H1 (cell line): Measurements from ENCODE around the gene PSMC3.

ENCODE experiments used
- ATF2 ChIP-seq: IDR thresholded peaks from 2 replicates; pipeline ENCODE4 v1.6.1; 2012; ENCODE audit warnings: low read length, inconsistent platforms
- CTCF ChIP-seq, 3 experiments: IDR thresholded peaks; 1 replicate in 2 of 3; 2 replicates in 1 of 3; pipeline versions ENCODE4 v1.5.1 to v1.6.1; 2011; ENCODE audit warnings: low read length in 3 of 3, mild to moderate bottlenecking in 3 of 3, inconsistent platforms in 2 of 3, low read depth in 1 of 3, moderate library complexity in 1 of 3; ENCODE audit not compliant: insufficient read depth in 1 of 3; ENCODE audit errors: control extremely low read depth in 1 of 3
- EGR1 ChIP-seq: IDR thresholded peaks from 2 replicates; pipeline ENCODE4 v1.6.1; 2011; ENCODE audit warnings: low read depth, low read length, borderline replicate concordance
- FOSL1 ChIP-seq: IDR thresholded peaks from 2 replicates; pipeline ENCODE4 v1.6.1; 2011; ENCODE audit warnings: mild to moderate bottlenecking, low read depth, low read length, moderate library complexity; ENCODE audit not compliant: insufficient read depth
- GTF2F1 ChIP-seq: IDR thresholded peaks from 2 replicates; pipeline ENCODE4 v1.6.1; 2012; ENCODE audit warnings: low read depth, low read length, improper control_type of control experiment, borderline replicate concordance
- HDAC2 ChIP-seq, 2 experiments: fragments of 300-600 bp in 1 of 2; sonication (generic) in 1 of 2; IDR thresholded peaks; 2 replicates each; pipeline ENCODE4 v1.6.1; 2011 to 2012; ENCODE audit warnings: low read depth in 2 of 2, low read length in 2 of 2, mild to moderate bottlenecking in 2 of 2, moderate library complexity in 2 of 2, borderline replicate concordance in 1 of 2, inconsistent platforms in 1 of 2
- JUND ChIP-seq: IDR thresholded peaks from 2 replicates; pipeline ENCODE4 v1.6.1; 2011; ENCODE audit warnings: mild to moderate bottlenecking, improper control_type of control experiment, low read length
- PHF8 ChIP-seq: fragments of 200-600 bp; sonication (generic); conservative IDR thresholded peaks from 2 replicates; pipeline ENCODE4 v1.7.1; 2012; ENCODE audit warnings: low read depth, mild to moderate bottlenecking, inconsistent platforms, low read length, moderate library complexity
- POLR2A ChIP-seq, 2 experiments: IDR thresholded peaks; 1 replicate in 1 of 2; 2 replicates in 1 of 2; pipeline ENCODE4 v1.6.1; 2011; ENCODE audit warnings: low read depth in 2 of 2, low read length in 2 of 2, mild to moderate bottlenecking in 2 of 2; ENCODE audit errors: control extremely low read depth in 1 of 2
- POLR2AphosphoS5 ChIP-seq: IDR thresholded peaks from 2 replicates; pipeline ENCODE4 v1.6.1; 2011; ENCODE audit warnings: low read depth, low read length
- USF2 ChIP-seq: IDR thresholded peaks from 2 replicates; pipeline ENCODE4 v1.6.1; 2011; ENCODE audit warnings: low read length, improper control_type of control experiment
- YY1 ChIP-seq: IDR thresholded peaks from 2 replicates; pipeline ENCODE4 v1.6.1; 2011; ENCODE audit warnings: low read depth, mild to moderate bottlenecking, low read length

DNA sequence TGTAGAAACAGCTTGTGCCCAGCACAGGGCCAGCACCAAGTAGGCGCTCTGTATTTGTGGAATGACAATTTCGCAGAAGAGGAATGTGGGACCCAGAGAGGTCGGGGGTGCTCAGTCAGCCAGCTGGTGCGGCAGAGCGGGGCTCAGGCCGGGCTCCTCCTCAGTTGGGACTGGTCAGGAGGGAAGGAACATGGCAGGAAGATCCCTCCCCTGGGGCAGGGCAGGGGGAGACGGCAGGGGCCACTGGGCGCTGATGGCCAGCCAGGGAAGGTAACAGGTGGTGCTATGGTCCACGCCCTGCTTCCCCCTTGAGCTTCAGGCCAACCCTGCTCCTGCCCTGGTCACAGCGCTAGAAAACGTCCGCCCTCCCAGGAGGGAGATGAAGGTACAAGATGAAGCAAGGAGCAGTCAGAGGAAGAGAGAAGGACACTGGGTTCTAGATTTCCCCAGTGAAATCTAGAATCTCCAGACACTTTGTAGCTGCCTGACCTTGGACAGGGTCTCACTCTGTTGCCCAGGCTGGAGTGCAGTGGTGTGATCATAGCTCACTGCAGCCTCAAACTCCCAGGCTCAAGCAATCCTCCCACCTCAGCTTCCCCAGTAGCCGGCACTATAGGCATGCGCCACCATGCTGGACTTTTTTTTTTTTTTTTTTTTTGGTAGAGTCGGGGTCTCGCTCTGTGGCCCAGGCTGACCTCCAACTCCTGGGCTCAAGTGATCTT lies 34.4 kb downstream of the PSMC3 start:
- no peak for TF ChIP-seq GTF2F1
- no peak for TF ChIP-seq POLR2AphosphoS5
- no peak for TF ChIP-seq EGR1
- no peak for TF ChIP-seq CTCF (IDR thresholded peaks at IDR 0.05; ENCODE audit: control extremely low read depth in 1 of 3, insufficient read depth in 1 of 3, low read depth in 1 of 3, low read length in 3 of 3)
- TF ChIP-seq POLR2A (IDR thresholded peaks at IDR 0.05; ENCODE audit: control extremely low read depth in 1 of 2, low read depth in 2 of 2, low read length in 2 of 2): no peak
- no peak for TF ChIP-seq JUND
- TF ChIP-seq PHF8: no peak
- TF ChIP-seq HDAC2 (IDR thresholded peaks at IDR 0.05; ENCODE audit: borderline replicate concordance in 1 of 2, low read depth in 2 of 2, low read length in 2 of 2): no peak
- TF ChIP-seq ATF2: no peak
- no peak for TF ChIP-seq YY1
- TF ChIP-seq FOSL1: no peak
- no peak for TF ChIP-seq USF2
